ENCODE results near the gene SEC14L1.

The SEC14L1 gene

DNA sequence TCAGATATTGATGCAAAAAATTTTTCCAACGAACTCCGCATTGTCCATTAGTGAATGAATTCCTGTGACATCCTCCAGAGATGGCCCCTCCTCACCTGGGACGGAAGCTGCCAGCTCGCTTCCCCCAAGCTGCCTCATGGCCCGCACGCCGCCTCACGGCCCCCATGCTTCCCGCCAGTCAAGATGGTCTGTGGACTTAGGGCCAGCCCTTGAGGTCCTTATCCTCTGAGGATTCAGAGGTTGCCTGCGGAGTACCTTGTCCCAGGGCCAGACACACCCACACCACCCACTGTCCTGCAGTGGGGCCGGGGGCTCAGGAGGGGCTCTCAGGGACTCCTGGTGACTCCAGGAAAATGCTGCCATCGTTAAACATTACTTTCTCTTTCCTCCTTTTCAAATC lies 73.6 kb downstream of the SEC14L1 start:
- DNase-seq (ENCODE audit: low read depth), result no peak

GRCh38 chr17:77214743-77215142 lies 74.0 kb downstream of the SEC14L1 start:
- DNase-seq (ENCODE audit: low read depth), result no peak

- no peak for DNase-seq (ENCODE audit: low read depth)
Measured at GRCh38 chr17:77215281-77215680, 74.5 kb downstream of the SEC14L1 start.

DNA sequence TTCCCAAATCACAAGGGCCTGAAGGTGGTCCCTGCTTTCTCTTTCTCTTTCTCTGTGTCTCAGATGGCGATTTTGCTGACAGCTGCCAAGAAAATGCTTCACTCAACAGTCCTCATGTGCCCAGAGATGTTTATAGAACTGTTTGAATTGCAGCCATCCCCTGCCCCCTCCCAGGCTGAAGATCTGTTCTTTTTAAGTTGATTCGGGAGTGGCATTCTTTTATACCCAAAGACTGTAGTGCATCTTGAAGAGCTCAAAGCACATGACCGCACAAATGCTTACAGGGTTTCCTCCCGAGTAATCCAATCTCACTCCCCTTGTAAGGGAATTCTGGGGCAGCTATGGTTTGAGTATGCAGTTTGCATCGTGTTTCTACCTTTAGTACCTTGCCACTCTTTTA lies 75.7 kb downstream of the SEC14L1 start:
- no peak for DNase-seq (ENCODE audit: low read depth)

DNA sequence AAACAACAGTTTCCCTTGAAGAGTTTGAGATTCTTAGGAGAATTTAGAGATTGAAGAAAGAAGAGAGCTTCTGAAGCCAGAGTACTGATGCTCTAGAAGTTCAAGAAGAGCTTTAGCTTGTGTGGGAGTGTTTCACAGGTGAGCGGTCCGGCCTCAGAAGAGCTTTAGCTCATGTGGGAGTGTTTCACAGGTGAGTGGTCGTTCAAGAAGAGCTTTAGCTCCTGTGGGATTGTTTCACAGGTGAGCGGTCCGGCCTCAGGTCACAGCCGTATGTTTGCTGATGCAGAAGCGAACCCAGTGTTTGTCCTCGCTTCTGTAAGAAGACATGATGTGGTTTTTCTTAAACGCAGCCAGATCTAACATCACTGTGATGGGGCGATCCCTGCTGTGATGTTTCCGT lies 76.4 kb downstream of the SEC14L1 start:
- no peak for DNase-seq (ENCODE audit: low read depth)

- DNase-seq (ENCODE audit: low read depth), result no peak
Measured at GRCh38 chr17:77217566-77217965, 76.8 kb downstream of the SEC14L1 start.

GRCh38 chr17:77218902-77219301 lies 78.1 kb downstream of the SEC14L1 start:
- no peak for DNase-seq (ENCODE audit: low read depth)

DNA sequence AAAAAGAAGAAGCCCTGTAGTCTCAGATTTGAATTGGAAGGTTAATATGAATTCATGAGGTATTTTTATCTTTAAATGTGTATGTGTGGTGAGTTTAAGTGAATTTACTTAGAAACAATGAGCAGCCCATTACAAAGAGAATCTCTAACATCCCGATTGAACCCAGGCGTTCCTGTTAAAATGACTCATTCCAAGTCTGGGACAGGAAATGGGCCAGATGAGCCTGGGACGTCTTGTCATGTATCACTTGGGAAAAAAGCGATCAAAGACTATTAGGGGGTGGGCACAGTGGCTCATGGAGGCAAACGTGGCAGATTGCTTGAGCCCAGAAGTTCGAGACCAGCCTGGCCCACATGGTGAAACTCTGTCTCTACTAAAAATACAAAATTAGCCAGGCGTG lies 81.6 kb downstream of the SEC14L1 start:
- no peak for DNase-seq (ENCODE audit: low read depth)

DNA sequence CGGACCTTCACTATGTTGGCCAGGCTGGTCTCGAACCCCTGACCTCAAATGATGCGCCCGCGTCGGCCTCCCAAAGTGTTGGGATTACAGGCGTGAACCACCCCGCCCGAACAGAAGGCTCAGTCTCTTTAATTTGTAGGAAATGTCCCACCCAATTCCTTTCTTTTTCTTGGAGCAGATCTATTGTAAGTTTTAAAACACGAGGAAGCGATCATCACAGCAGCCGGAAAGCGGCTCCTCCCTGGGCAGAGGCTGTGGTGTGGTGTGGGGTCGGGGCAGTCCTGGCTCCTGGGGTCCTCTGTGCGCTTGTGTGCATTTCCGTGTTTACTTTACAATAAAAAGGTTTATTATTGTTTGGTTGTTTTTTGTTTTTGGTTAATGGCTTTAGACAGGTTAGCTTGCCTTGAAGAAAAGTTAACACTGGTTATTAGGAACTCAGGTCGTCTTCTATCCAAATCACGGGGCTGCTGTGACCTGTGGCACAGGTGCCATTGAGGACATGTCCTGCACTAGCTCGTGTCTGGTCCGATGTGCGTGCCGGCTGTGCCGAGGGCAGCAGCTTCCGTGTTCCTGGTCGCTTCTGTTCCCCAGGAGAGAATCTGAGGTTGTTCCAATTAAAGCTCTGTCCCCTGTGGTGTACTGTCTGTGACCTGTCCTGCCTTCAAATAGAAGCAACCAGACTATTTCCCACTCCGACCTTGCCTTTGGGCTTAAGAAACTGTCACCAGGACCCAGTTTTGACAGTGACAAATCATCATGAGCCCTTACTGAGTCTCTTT lies 83.1 kb downstream of the SEC14L1 start:
- DNase-seq (ENCODE audit: low read depth), result no peak

GRCh38 chr17:77225265-77225664 lies 84.5 kb downstream of the SEC14L1 start:
- no peak for DNase-seq (ENCODE audit: low read depth)

GRCh38 chr17:77227461-77228240 lies 86.9 kb downstream of the SEC14L1 start:
- no peak for DNase-seq (ENCODE audit: low read depth)

GRCh38 chr17:77228241-77228752 lies 87.5 kb downstream of the SEC14L1 start:
- no peak for DNase-seq (ENCODE audit: low read depth)

GRCh38 chr17:77228816-77229215 lies 88.0 kb downstream of the SEC14L1 start:
- DNase-seq (ENCODE audit: low read depth), result no peak

DNA sequence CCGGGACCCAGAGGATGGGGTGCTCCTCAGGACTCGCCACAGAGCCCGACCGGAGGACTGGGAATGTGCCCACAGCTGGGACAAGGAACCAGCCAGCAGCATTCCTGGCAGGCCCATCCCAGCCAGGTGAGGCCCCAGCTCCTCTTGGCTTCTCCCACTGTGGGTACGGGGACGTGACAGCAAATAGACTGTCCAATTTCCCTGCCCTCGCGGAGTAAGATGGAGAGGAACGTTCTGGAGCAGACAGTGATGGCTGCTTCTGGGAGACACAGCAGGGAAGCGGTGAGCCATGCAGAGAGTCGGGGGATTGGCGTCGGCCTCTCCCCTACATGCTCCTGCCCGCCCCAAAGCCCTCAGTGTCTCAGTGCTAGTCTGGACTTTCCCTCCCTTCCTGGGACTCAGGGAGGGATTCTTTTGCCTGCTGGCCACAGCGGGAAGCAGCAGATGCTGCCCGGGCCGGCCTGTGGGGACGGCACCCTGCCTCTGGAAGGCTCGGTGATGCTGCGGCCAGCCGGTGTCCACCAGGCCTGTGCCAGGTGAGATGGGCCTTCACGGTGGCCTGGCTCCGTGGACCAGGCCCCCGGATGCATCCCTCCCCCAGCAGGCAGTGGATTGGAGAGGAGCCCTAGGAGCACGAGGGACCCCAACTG lies 89.1 kb downstream of the SEC14L1 start:
- DNase-seq (ENCODE audit: low read depth), result no peak

DNA sequence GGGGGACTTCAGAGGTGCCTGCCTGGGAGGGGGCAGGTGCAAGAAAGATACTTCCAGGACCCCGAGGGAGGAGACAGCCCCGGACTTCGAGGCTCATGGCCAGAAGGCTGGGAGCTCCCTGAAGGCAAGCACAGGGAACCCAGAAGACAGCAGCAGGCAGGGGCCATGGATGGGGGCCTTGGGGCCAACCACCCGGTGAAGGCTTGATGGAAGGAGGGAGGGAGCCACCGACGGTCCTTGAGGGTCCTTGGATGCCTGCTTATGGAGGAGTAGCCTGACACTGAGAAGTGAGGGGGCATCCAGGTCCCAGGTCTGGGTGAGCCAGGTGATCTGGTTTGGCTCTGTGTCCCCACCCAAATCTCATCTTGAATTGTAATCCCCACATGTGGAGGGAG lies 89.7 kb downstream of the SEC14L1 start:
- no peak for DNase-seq (ENCODE audit: low read depth)

- DNase-seq (ENCODE audit: low read depth), result no peak
Measured at GRCh38 chr17:77231076-77231871, 90.5 kb downstream of the SEC14L1 start.

DNA sequence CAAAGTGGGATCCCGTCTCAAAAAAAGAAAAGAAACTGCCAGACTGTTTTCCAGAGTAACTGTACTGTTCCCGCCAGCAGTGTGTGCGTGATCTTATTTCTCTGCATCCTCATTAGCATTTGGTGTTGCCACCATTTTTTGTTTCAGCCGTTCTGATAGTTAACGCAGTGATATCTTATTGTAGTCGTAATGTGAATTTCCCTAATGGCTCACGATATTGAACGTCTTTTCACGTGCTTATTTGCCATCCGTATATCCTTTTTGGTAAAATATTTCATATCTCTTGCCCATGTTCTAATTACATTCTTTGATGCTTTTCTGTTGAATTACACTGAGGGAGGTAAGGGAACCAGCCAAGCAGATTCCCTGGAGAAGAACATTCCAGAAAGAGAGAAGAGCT lies 92.4 kb downstream of the SEC14L1 start:
- no peak for DNase-seq (ENCODE audit: low read depth)

DNA sequence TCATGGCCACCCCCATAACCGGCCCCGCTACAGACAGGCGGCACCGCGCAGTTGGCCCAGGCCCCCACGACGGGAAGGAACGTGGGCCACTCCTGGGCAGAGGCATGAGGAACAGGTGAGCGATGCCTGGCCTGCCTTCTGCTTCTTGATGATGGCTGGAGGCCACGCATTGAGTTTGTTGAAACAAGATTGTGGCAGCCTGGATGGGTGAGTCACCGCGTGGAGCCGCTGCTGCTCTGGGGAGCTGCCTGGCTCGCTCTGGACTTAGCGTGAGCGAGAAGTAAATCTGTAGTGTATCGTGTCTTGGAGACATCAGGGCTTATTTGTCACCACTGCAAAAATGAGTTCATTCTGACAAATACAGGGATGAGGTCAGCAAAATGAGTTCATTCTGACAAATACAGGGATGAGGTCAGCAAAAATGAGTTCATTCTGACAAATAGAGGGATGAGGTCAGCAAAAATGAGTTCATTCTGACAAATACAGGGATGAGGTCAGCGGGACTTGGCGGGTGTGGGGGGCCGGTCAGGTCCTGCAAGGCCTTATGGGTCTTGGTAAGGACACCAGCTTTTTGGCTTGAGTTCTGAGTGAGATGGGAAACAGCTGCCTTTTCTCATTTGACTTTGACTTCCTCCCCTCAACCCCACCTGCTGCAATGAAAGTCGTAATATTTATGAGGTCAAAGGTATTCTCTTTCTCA lies 93.0 kb downstream of the SEC14L1 start:
- DNase-seq (ENCODE audit: low read depth), result no peak

- DNase-seq (ENCODE audit: low read depth), result no peak
Measured at GRCh38 chr17:77234695-77235094, 93.9 kb downstream of the SEC14L1 start.

DNA sequence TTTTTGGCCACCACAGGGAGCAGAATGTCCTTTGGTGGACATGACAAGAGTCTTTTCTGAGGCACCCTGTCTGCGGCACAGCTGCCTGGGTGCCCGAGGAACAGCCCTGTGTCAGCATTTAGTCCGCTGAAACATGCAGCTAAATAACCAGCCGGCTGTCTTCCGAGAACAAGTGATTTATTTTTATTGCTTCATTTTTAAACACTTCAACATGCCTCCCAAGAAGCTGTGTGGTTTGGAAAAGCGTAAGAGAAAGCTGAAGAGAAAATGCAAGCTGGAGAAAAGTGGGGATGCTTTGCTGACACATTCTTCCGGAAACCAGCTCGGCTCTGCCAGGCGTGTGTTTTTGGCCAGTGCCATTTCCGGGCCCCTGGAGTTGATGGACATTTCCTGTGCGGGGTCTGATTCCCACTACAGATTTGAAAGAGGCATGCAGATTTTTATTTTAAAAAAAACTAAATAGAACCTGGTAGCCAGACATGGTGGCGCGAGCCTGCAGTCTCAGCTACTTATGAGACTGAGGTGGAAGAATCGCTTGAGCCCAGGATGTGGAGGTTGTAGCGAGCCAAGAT lies 94.7 kb downstream of the SEC14L1 start:
- DNase-seq (ENCODE audit: low read depth), result no peak
